A673 (cell line): Measurements from ENCODE around the gene CEP170B. TPM values are rescaled to one million over a fixed set of nuclear protein-coding genes. Genes with fewer than 3 reads are reported as not detected.

ENCODE experiments used
- BruUV-seq: library from RNA; stranded (reverse); fragments of 400-500 nt; replicated peaks from 2 replicates; lab custom pipeline; 2021; lab: Mats Ljungman, UMichigan
- CTCF ChIA-PET: fragments of 300-600 bp; sonication (Branson Sonifier 250); formaldehyde crosslinking; loops from one replicate; lab custom pipeline; 2022; ENCODE audit warnings: antibody characterized with exemption; lab: Charles Lee
- POLR2A ChIA-PET: fragments of 300-600 bp; sonication (Branson Sonifier 250); formaldehyde crosslinking; loops from one replicate; lab custom pipeline; 2022; ENCODE audit warnings: antibody characterized with exemption; ENCODE audit not compliant: low non-redundant PET; lab: Charles Lee
- DNase-seq: peaks from one replicate; pipeline ENCODE4 v3.0.0-alpha.2; 2015; ENCODE audit warnings: low spot score
- H3K27ac ChIP-seq: fragments of 200-600 bp; sonication (generic); 2 replicates; pipeline ENCODE4 v1.5.1; 2016; ENCODE audit warnings: mixed run types, low read depth, mild to moderate bottlenecking, mixed read lengths, antibody characterized with exemption, low read length; ENCODE audit not compliant: poor library complexity, severe bottlenecking
- H3K27me3 ChIP-seq: fragments of 200-600 bp; sonication (generic); replicated peaks from 2 replicates; pipeline ENCODE4 v1.6.1; 2017; ENCODE audit warnings: mixed run types, low read depth, mild to moderate bottlenecking, mixed read lengths, antibody characterized with exemption, low read length; ENCODE audit not compliant: insufficient read depth, poor library complexity
- H3K36me3 ChIP-seq: fragments of 200-600 bp; sonication (generic); 2 replicates; pipeline ENCODE4 v1.6.1; 2016; ENCODE audit warnings: mixed run types, mild to moderate bottlenecking, mixed read lengths, antibody characterized with exemption, low read length; ENCODE audit not compliant: insufficient read depth, poor library complexity, severe bottlenecking
- H3K4me1 ChIP-seq: fragments of 200-600 bp; sonication (generic); 2 replicates; pipeline ENCODE4 v1.6.1; 2017; ENCODE audit warnings: mixed run types, mild to moderate bottlenecking, mixed read lengths, antibody characterized with exemption, low read length; ENCODE audit not compliant: insufficient read depth, poor library complexity, severe bottlenecking
- H3K4me3 ChIP-seq: fragments of 200-600 bp; sonication (generic); 2 replicates; pipeline ENCODE4 v1.5.1; 2016; ENCODE audit warnings: low read depth, mixed run types, mild to moderate bottlenecking, mixed read lengths, low read length; ENCODE audit not compliant: poor library complexity, severe bottlenecking
- H3K9me3 ChIP-seq: fragments of 200-600 bp; sonication (generic); 2 replicates; pipeline ENCODE4 v1.6.1; 2016; ENCODE audit warnings: mixed run types, low read depth, mild to moderate bottlenecking, mixed read lengths, antibody characterized with exemption, low read length; ENCODE audit not compliant: poor library complexity, severe bottlenecking
- CTCF ChIP-seq: fragments of 300-800, 200-600 bp; sonication (generic); conservative IDR thresholded peaks from 2 replicates; pipeline ENCODE4 v1.5.1; 2017; ENCODE audit warnings: low read depth, mild to moderate bottlenecking, antibody characterized with exemption, low read length, moderate library complexity, mixed read lengths
- EZH2 ChIP-seq: fragments of 200-600 bp; sonication (generic); IDR thresholded peaks from 2 replicates; pipeline ENCODE4 v1.6.1; 2017; ENCODE audit warnings: borderline replicate concordance, low read depth, mild to moderate bottlenecking, mixed read lengths, antibody characterized with exemption, low read length; ENCODE audit not compliant: poor library complexity, severe bottlenecking
- intact Hi-C: fragments of 100-400 bp; cut with micrococcal nuclease; formaldehyde crosslinking; loops from one replicate; pipeline ENCODE4 v1.10.0; 2022; ENCODE audit not compliant: unreplicated experiment
- total RNA-seq: library from RNA; stranded (reverse); gene quantifications from 2 replicates; pipeline ENCODE4 v1.2.3, GENCODE V29; 2021

CEP170B gene
- total RNA-seq, 1 experiment from 2014 or later: 20.8 TPM

GRCh38 chr14:104879201-104879982 lies 14.3 kb downstream of the CEP170B start:
- no peak for DNase-seq
- no peak for TF ChIP-seq CTCF
- no peak for TF ChIP-seq EZH2
- no peak overlapping the region for H3K4me3 ChIP-seq
- no peak overlapping the region for H3K27ac ChIP-seq
- no TSS peak for BruUV-seq
- POLR2A ChIA-PET: no interaction called here
- no peaks in the 10 kb centered on the region for H3K9me3 ChIP-seq
- H3K36me3 ChIP-seq: no peaks in the 10 kb centered on the region
- no peaks in the 10 kb centered on the region for H3K4me1 ChIP-seq
- intact Hi-C loops: no loop called here
- no peaks in the 10 kb centered on the region for H3K27me3 ChIP-seq
- CTCF ChIA-PET: no interaction called here

GRCh38 chr14:104879983-104880565 lies 15.0 kb downstream of the CEP170B start:
- no peak for DNase-seq
- Histone ChIP-seq H3K4me1 (no peaks in the 10 kb centered on the region), H3K36me3 (no peaks in the 10 kb centered on the region), H3K27me3 (no peaks in the 10 kb centered on the region), H3K27ac (no peak overlapping the region), H3K9me3 (no peaks in the 10 kb centered on the region), H3K4me3 (no peak overlapping the region)
- ChIA-PET CTCF (no interaction called here), POLR2A (no interaction called here)
- intact Hi-C loops: no loop called here
- no TSS peak for BruUV-seq
- TF ChIP-seq CTCF (no peak), EZH2 (no peak)

GRCh38 chr14:104880584-104881210 lies 15.6 kb downstream of the CEP170B start:
- H3K36me3 ChIP-seq: no peaks in the 10 kb centered on the region
- no peaks in the 10 kb centered on the region for H3K27me3 ChIP-seq
- no peaks in the 10 kb centered on the region for H3K9me3 ChIP-seq
- no peaks in the 10 kb centered on the region for H3K4me1 ChIP-seq
- ChIA-PET POLR2A (no interaction called here), CTCF (no interaction called here)
- intact Hi-C loops: no loop called here
- BruUV-seq: no TSS peak
- no peak overlapping the region for H3K27ac ChIP-seq
- no peak overlapping the region for H3K4me3 ChIP-seq
- DNase-seq: no peak
- TF ChIP-seq EZH2: no peak
- no peak for TF ChIP-seq CTCF
